ENCODE measurements around the gene FBXW7. TPM values are rescaled to one million over a fixed set of nuclear protein-coding genes. Genes with fewer than 3 reads are reported as not detected.

FBXW7 gene
- total and polyA plus RNA-seq, 2 donors = 27.2 to 114 TPM

DNA sequence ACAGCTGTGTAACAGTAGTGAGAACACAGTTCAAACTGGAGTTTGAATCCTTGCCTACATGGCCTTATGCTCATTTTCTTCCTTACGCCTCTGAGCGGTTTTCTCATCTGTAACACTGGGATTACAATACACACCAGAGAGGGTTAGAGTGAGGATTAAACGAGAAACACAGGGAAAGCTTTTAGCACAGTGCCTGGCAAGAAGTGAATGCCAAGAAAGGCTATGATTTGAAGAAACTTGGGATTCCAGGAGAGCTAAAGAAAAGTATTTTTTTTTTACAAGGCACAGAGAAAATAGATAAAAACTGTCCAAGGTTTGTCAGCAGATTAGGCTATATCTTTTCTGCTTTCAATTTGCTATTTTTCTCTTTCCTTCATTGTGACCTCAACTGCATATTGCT lies 246.4 kb downstream of the FBXW7 start:
- Histone ChIP-seq H3K4me3 (ENCODE audit: low read length in 2 of 2) (no peak overlapping the region), H3K4me1 (ENCODE audit: control insufficient read depth in 2 of 2, insufficient read depth in 2 of 2, low read length in 2 of 2) (no peaks in the 10 kb centered on the region), H3K36me3 (ENCODE audit: control insufficient read depth in 2 of 2, insufficient read depth in 2 of 2, low read length in 1 of 2) (no peaks in the 10 kb centered on the region), H3K27me3 (ENCODE audit: control insufficient read depth in 2 of 2, insufficient read depth in 1 of 2, low read length in 1 of 2) (no peaks in the 10 kb centered on the region), H3K27ac (ENCODE audit: low read depth in 1 of 2, low read length in 1 of 2) (no peak overlapping the region), H3K9me3 (ENCODE audit: control insufficient read depth in 2 of 2, insufficient read depth in 1 of 2, low read length in 1 of 2) (peaks cover 0 to 3% of the 10 kb centered on the region in 2 donors)
- WGBS = 97% methylated on average over 3 of the region's 3 CpGs
- DNase-seq (ENCODE audit: low read depth in 6 of 9, low spot score in 9 of 9) = no peak

DNA sequence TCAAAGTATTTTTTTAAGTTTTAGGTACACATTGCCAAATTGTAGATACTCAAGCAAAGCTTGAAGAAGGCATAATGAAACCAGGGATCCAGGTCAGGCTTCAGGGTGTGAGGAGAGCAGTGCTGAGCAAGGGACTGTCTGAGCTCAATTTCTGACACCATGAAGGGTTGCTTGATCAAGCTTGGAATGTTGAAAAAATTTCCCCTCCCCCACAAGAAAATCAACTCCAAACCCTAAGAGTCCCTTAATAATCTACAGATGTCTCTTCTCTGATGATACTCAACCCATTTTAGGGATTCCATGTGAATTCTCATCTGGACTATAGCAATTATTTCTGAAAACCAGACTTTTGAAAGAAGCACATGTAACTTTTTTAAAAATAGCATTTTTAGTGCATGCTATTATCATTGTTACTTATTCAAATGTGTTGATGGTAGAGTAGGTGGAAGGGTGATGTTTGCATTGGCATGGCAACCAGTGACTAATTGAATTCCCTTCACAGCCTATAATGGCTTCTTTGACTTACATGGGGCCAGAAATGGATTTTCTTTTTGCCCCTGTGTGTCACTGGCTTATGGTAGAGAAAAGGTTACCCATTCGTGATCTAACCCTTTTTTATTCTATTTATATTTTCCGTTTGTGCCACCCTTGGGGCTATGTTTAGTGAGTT lies 252.0 kb downstream of the FBXW7 start:
- H3K4me3 ChIP-seq (ENCODE audit: low read length in 2 of 2) = no peak overlapping the region
- no peaks in the 10 kb centered on the region for H3K36me3 ChIP-seq (ENCODE audit: control insufficient read depth in 2 of 2, insufficient read depth in 2 of 2, low read length in 1 of 2)
- DNase-seq (ENCODE audit: low read depth in 6 of 9, low spot score in 9 of 9) = no peak
- 99% methylated on average over 2 of the region's 2 CpGs for WGBS
- H3K4me1 ChIP-seq (ENCODE audit: control insufficient read depth in 2 of 2, insufficient read depth in 2 of 2, low read length in 2 of 2) = peaks cover 0 to 8% of the 10 kb centered on the region in 2 donors
- H3K9me3 ChIP-seq (ENCODE audit: control insufficient read depth in 2 of 2, insufficient read depth in 1 of 2, low read length in 1 of 2) = peaks cover 0 to 5% of the 10 kb centered on the region in 2 donors
- H3K27ac ChIP-seq (ENCODE audit: low read depth in 1 of 2, low read length in 1 of 2) = no peak overlapping the region
- no peaks in the 10 kb centered on the region for H3K27me3 ChIP-seq (ENCODE audit: control insufficient read depth in 2 of 2, insufficient read depth in 1 of 2, low read length in 1 of 2)

DNA sequence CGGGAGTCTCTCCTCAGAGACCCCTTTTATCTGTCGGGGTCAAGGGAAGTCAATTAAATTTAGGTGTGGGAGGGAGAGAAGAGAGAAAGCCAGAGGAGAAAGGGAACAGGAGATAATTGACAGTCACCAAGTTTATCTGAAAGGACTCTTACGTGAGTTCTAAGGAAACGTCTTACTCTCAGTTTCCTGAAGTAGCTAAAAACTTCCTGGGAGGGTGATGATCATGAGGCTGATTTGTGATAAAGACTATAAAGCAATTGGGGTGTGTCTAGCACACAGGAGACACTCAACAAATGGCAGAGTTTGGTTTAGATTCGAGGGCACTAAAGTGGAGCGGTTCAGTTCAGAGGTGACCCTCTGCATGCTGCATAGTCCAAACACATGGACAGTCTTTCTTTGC lies 254.1 kb downstream of the FBXW7 start:
- Histone ChIP-seq H3K36me3 (ENCODE audit: control insufficient read depth in 2 of 2, insufficient read depth in 2 of 2, low read length in 1 of 2) (no peaks in the 10 kb centered on the region), H3K4me3 (ENCODE audit: low read length in 2 of 2) (no peak overlapping the region), H3K27ac (ENCODE audit: low read depth in 1 of 2, low read length in 1 of 2) (no peak overlapping the region), H3K27me3 (ENCODE audit: control insufficient read depth in 2 of 2, insufficient read depth in 1 of 2, low read length in 1 of 2) (no peaks in the 10 kb centered on the region), H3K4me1 (ENCODE audit: control insufficient read depth in 2 of 2, insufficient read depth in 2 of 2, low read length in 2 of 2) (peaks cover 5 to 23% of the 10 kb centered on the region in 2 donors), H3K9me3 (ENCODE audit: control insufficient read depth in 2 of 2, insufficient read depth in 1 of 2, low read length in 1 of 2) (peaks cover 0 to 5% of the 10 kb centered on the region in 2 donors)
- 78% methylated on average over 6 of the region's 6 CpGs for WGBS
- no peak for DNase-seq (ENCODE audit: low read depth in 6 of 9, low spot score in 9 of 9)

DNA sequence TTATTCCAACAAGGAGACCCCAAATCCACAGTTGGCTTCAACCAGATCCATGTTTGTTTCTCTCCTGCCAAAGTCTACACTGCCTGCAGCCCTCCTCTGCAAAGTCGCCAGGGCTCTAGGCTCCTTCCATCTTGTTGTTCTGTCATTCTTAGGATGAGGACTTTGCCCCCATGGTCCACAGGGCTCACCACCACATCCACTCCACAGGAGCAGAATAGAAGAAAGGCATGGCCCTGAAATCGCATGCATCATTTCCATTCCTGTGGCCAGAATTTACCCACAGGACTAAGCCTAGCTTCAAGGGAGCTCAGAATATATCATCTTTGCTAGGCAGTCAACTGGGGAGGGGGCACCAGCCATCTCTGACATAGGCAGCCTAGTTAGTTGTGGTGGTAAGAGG lies 254.7 kb downstream of the FBXW7 start:
- Histone ChIP-seq H3K9me3 (ENCODE audit: control insufficient read depth in 2 of 2, insufficient read depth in 1 of 2, low read length in 1 of 2) (peaks cover 0 to 5% of the 10 kb centered on the region in 2 donors), H3K36me3 (ENCODE audit: control insufficient read depth in 2 of 2, insufficient read depth in 2 of 2, low read length in 1 of 2) (no peaks in the 10 kb centered on the region), H3K27me3 (ENCODE audit: control insufficient read depth in 2 of 2, insufficient read depth in 1 of 2, low read length in 1 of 2) (no peaks in the 10 kb centered on the region), H3K4me3 (ENCODE audit: low read length in 2 of 2) (no peak overlapping the region), H3K27ac (ENCODE audit: low read depth in 1 of 2, low read length in 1 of 2) (no peak overlapping the region), H3K4me1 (ENCODE audit: control insufficient read depth in 2 of 2, insufficient read depth in 2 of 2, low read length in 2 of 2) (peaks cover 5 to 23% of the 10 kb centered on the region in 2 donors)
- DNase-seq (ENCODE audit: low read depth in 6 of 9, low spot score in 9 of 9) = no peak
- 99% methylated on average over 2 of the region's 2 CpGs for WGBS

DNA sequence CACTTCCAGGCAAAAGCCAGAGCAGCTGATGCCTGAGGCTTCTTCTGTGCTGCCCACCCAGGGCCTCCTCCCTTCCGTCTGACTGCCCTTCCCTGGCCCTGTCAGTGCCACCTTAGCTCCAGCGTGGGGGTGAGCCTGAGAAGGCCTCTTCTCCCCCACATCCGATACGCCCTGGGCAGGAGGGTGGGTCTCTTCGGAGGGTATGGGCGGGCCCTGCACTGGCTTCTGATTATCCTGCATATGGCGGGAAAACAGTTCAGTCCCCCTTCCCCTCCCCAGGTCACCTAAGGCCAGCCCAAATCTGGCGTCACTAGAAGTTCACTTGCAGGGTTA lies 256.7 kb downstream of the FBXW7 start:
- peaks cover 5 to 23% of the 10 kb centered on the region in 2 donors for H3K4me1 ChIP-seq (ENCODE audit: control insufficient read depth in 2 of 2, insufficient read depth in 2 of 2, low read length in 2 of 2)
- no peak overlapping the region for H3K4me3 ChIP-seq (ENCODE audit: low read length in 2 of 2)
- peaks cover 0 to 3% of the 10 kb centered on the region in 2 donors for H3K9me3 ChIP-seq (ENCODE audit: control insufficient read depth in 2 of 2, insufficient read depth in 1 of 2, low read length in 1 of 2)
- H3K27me3 ChIP-seq (ENCODE audit: control insufficient read depth in 2 of 2, insufficient read depth in 1 of 2, low read length in 1 of 2) = no peaks in the 10 kb centered on the region
- WGBS = 99% methylated on average over 8 of the region's 8 CpGs
- no peak overlapping the region for H3K27ac ChIP-seq (ENCODE audit: low read depth in 1 of 2, low read length in 1 of 2)
- H3K36me3 ChIP-seq (ENCODE audit: control insufficient read depth in 2 of 2, insufficient read depth in 2 of 2, low read length in 1 of 2) = no peaks in the 10 kb centered on the region
- no peak for DNase-seq (ENCODE audit: low read depth in 6 of 9, low spot score in 9 of 9)

DNA sequence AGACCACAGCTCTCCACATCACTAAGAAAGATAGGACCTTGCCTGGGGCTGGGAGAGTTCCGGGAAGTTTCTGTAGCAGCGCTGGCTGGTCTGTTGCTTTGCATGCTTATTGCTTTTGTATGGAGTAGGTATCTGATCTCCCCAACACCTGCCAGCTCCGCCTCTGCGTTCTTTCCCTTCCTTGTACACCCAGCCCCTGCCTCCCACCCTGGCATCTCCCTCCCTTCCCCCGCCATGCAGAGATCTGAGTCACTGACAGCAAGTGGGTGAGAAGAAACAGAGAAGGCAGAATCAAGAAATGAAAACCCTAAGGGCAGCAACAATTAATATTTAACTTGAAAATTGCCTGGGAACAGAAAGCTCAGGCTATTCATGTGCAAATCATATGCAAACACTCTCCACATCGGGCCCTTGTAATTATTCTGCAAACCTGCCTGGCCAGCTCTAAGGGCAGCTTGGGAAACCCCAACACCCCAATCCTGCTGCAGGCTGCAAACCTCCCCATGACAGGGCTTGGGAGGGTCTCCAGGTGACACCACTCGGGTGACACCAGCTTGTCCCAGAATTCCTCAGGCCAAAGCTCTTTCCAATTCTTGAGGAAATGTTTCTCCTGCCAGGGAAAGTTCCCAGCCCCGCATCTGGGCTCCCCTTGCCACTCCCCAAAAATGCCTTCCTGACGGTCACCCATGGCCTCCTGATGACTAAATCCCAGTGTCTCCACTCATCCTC lies 257.2 kb downstream of the FBXW7 start:
- no peak overlapping the region for H3K27ac ChIP-seq (ENCODE audit: low read depth in 1 of 2, low read length in 1 of 2)

DNA sequence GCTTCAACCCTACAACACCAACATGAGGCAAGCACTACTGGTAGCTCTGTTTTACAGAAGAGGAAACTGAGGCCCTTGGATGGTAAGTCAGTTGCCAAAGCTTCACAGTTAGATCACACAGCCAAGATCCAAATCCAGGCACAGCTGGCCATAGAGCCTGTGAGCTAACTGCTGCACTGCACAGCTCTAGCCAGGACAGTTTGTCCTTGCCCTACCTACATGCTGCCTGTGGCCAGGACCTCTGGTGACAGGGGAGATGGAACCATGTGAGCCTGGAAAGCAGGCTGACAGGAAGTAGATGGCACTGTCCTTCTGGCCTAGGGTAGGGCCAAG lies 257.8 kb downstream of the FBXW7 start:
- Histone ChIP-seq H3K9me3 (ENCODE audit: control insufficient read depth in 2 of 2, insufficient read depth in 1 of 2, low read length in 1 of 2) (peaks cover 0 to 3% of the 10 kb centered on the region in 2 donors), H3K4me3 (ENCODE audit: low read length in 2 of 2) (no peak overlapping the region), H3K27me3 (ENCODE audit: control insufficient read depth in 2 of 2, insufficient read depth in 1 of 2, low read length in 1 of 2) (no peaks in the 10 kb centered on the region), H3K36me3 (ENCODE audit: control insufficient read depth in 2 of 2, insufficient read depth in 2 of 2, low read length in 1 of 2) (no peaks in the 10 kb centered on the region), H3K4me1 (ENCODE audit: control insufficient read depth in 2 of 2, insufficient read depth in 2 of 2, low read length in 2 of 2) (peaks cover 5 to 23% of the 10 kb centered on the region in 2 donors), H3K27ac (ENCODE audit: low read depth in 1 of 2, low read length in 1 of 2) (no peak overlapping the region)
- no peak for DNase-seq (ENCODE audit: low read depth in 6 of 9, low spot score in 9 of 9)

More for the DNA sequence above, 257.2 kb downstream of the FBXW7 start:
- Histone ChIP-seq H3K9me3 (ENCODE audit: control insufficient read depth in 2 of 2, insufficient read depth in 1 of 2, low read length in 1 of 2) (peaks cover 0 to 3% of the 10 kb centered on the region in 2 donors), H3K36me3 (ENCODE audit: control insufficient read depth in 2 of 2, insufficient read depth in 2 of 2, low read length in 1 of 2) (no peaks in the 10 kb centered on the region), H3K27me3 (ENCODE audit: control insufficient read depth in 2 of 2, insufficient read depth in 1 of 2, low read length in 1 of 2) (no peaks in the 10 kb centered on the region), H3K4me1 (ENCODE audit: control insufficient read depth in 2 of 2, insufficient read depth in 2 of 2, low read length in 2 of 2) (peaks cover 5 to 23% of the 10 kb centered on the region in 2 donors), H3K4me3 (ENCODE audit: low read length in 2 of 2) (no peak overlapping the region)
- 92% methylated on average over 9 of the region's 9 CpGs for WGBS
- DNase-seq (ENCODE audit: low read depth in 6 of 9, low spot score in 9 of 9) = no peak

DNA sequence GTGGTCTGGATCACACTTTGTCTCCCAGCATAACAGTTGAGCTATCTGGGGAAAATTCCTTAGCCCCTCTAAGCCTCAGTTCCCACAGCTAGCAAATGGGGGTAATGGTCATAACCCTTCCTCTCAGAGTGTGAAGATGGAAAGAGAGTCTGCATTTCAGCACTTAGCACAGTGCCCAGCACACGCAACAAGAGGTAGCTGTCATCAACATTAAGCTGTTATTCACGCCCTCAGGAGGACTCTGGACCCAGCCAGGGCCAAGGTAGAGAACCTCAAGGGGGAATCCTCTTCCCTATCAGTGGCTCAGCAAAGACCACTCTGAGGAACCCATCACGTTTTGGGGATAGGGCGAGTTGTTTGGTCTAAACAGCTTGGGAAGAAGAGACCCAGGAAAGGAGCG lies 258.6 kb downstream of the FBXW7 start:
- WGBS = 97% methylated on average over 5 of the region's 5 CpGs
- H3K4me3 ChIP-seq (ENCODE audit: low read length in 2 of 2) = no peak overlapping the region
- no peak for DNase-seq (ENCODE audit: low read depth in 6 of 9, low spot score in 9 of 9)
- no peaks in the 10 kb centered on the region for H3K36me3 ChIP-seq (ENCODE audit: control insufficient read depth in 2 of 2, insufficient read depth in 2 of 2, low read length in 1 of 2)
- H3K27ac ChIP-seq (ENCODE audit: low read depth in 1 of 2, low read length in 1 of 2) = no peak overlapping the region
- peaks cover 5 to 23% of the 10 kb centered on the region in 2 donors for H3K4me1 ChIP-seq (ENCODE audit: control insufficient read depth in 2 of 2, insufficient read depth in 2 of 2, low read length in 2 of 2)
- H3K27me3 ChIP-seq (ENCODE audit: control insufficient read depth in 2 of 2, insufficient read depth in 1 of 2, low read length in 1 of 2) = no peaks in the 10 kb centered on the region
- H3K9me3 ChIP-seq (ENCODE audit: control insufficient read depth in 2 of 2, insufficient read depth in 1 of 2, low read length in 1 of 2) = peaks cover 0 to 3% of the 10 kb centered on the region in 2 donors

DNA sequence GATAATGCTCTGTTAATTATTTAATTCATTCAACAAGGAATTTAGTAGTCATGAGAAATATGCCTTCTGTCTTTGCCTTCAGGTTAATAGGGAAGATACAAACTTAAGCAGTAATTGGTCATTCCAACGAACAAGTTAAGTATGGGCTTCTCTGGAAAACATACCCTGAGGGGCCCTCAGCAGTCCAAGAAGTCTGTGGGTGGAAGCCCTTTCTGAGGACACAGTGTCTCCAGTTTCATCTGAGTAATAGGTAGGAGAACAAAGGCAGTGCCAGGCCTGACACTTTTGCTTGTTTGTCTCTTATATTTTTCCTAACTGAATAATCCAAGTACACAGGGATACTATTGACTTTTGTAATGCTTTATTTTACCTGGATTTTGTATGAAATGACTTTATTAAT lies 262.5 kb downstream of the FBXW7 start:
- no peaks in the 10 kb centered on the region for H3K27me3 ChIP-seq (ENCODE audit: control insufficient read depth in 2 of 2, insufficient read depth in 1 of 2, low read length in 1 of 2)
- H3K4me1 ChIP-seq (ENCODE audit: control insufficient read depth in 2 of 2, insufficient read depth in 2 of 2, low read length in 2 of 2) = peaks cover under 1 to 9% of the 10 kb centered on the region in 2 donors
- 92% methylated on average over 1 of the region's 1 CpG for WGBS
- no peak for DNase-seq (ENCODE audit: low read depth in 6 of 9, low spot score in 9 of 9)
- H3K4me3 ChIP-seq (ENCODE audit: low read length in 2 of 2) = no peak overlapping the region
- no peak overlapping the region for H3K27ac ChIP-seq (ENCODE audit: low read depth in 1 of 2, low read length in 1 of 2)
- H3K36me3 ChIP-seq (ENCODE audit: control insufficient read depth in 2 of 2, insufficient read depth in 2 of 2, low read length in 1 of 2) = no peaks in the 10 kb centered on the region
- no peaks in the 10 kb centered on the region for H3K9me3 ChIP-seq (ENCODE audit: control insufficient read depth in 2 of 2, insufficient read depth in 1 of 2, low read length in 1 of 2)

Data from thymus (tissue), 11 donors.